ENCODE measurements around the gene ITIH3.

- no peak for TF ChIP-seq PKNOX1 (IDR thresholded peaks at IDR 0.05)
- no peak for TF ChIP-seq SUZ12 (IDR thresholded peaks at IDR 0.05)
- no peak for TF ChIP-seq NFRKB (IDR thresholded peaks at IDR 0.05)
- TF ChIP-seq FOXM1 (IDR thresholded peaks at IDR 0.05; ENCODE audit: borderline replicate concordance) = no peak
- no peak for TF ChIP-seq HDGF (IDR thresholded peaks at IDR 0.05; ENCODE audit: borderline replicate concordance)
- no peak for TF ChIP-seq BHLHE40 (IDR thresholded peaks at IDR 0.05; ENCODE audit: borderline replicate concordance)
- no peak for TF ChIP-seq ELF4 (IDR thresholded peaks at IDR 0.05)
- no peak for TF ChIP-seq TARDBP (IDR thresholded peaks at IDR 0.05)
- no peak for TF ChIP-seq FOXK2 (IDR thresholded peaks at IDR 0.05)
- TF ChIP-seq FOXA1 (IDR thresholded peaks at IDR 0.05) = no peak
- no peak for TF ChIP-seq SP1 (IDR thresholded peaks at IDR 0.05)
- TF ChIP-seq ARNT (IDR thresholded peaks at IDR 0.05) = no peak
- TF ChIP-seq L3MBTL2 (conservative IDR thresholded peaks at IDR 0.05) = no peak
Measured at GRCh38 chr3:52777127-52777958, 17.3 kb upstream of the ITIH3 start, which contains the start of gene ITIH1.

Data from HEK293T (cell line).